Panc1 (cell line): ENCODE results near the gene MAOB.

ENCODE experiments used
- POLR2AphosphoS5 ChIP-seq: IDR thresholded peaks from 2 replicates; pipeline ENCODE4 v1.6.1; 2012; ENCODE audit warnings: mild to moderate bottlenecking, low read depth, low read length, moderate library complexity
- SIN3A ChIP-seq: IDR thresholded peaks from 2 replicates; pipeline ENCODE4 v1.6.1; 2012; ENCODE audit warnings: low read depth, mild to moderate bottlenecking, low read length, moderate library complexity, borderline replicate concordance; ENCODE audit not compliant: insufficient read depth
- TCF7L2 ChIP-seq: IDR thresholded peaks from 2 replicates; pipeline ENCODE4 v1.6.1; 2011; ENCODE audit warnings: mild to moderate bottlenecking, low read depth, low read length, inconsistent platforms
- TF ChIP-seq, protein P1 (sequence below): fragments of 450-650 bp; IDR thresholded peaks from 2 replicates; pipeline ENCODE4 v1.5.1; 2017; ENCODE audit warnings: mild to moderate bottlenecking
- TF ChIP-seq, protein P2 (sequence below), 2 experiments: IDR thresholded peaks; 2 replicates each; pipeline ENCODE4 v1.6.1; 2011 to 2012; ENCODE audit warnings: low read depth in 2 of 2, control low read depth in 1 of 2, low read length in 1 of 2, mild to moderate bottlenecking in 1 of 2, moderate library complexity in 1 of 2; ENCODE audit not compliant: insufficient read depth in 1 of 2

DNA sequence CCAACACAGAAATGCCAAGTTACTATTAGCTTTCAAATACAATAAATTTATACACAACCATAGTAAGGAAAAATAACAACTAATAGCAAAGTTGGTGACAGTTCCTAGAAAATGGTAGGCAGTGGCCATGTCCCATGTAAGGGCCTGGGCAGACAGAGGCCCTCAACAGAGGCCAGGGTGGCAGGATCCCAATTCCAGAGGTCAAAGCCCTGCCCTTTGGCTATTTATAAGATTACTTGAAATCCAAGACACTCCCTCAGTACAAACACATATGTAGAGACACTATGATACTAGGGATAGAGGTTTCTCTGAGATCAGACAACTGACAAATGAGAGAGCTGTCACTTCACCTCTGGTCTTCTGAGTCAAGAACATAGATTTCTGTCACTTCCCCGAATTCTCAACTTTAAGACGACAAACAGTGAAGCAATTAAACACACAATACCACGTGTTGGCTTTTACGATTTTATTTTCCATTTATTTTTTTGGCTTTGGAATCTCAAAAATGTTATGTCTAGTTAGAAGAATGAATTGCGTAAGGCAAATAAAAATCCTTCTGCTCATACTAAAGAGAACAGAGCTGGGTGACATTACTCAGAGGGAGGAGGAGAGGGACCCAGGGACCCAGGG lies 16.3 kb upstream of the MAOB start:
- TF ChIP-seq, protein P1, sequence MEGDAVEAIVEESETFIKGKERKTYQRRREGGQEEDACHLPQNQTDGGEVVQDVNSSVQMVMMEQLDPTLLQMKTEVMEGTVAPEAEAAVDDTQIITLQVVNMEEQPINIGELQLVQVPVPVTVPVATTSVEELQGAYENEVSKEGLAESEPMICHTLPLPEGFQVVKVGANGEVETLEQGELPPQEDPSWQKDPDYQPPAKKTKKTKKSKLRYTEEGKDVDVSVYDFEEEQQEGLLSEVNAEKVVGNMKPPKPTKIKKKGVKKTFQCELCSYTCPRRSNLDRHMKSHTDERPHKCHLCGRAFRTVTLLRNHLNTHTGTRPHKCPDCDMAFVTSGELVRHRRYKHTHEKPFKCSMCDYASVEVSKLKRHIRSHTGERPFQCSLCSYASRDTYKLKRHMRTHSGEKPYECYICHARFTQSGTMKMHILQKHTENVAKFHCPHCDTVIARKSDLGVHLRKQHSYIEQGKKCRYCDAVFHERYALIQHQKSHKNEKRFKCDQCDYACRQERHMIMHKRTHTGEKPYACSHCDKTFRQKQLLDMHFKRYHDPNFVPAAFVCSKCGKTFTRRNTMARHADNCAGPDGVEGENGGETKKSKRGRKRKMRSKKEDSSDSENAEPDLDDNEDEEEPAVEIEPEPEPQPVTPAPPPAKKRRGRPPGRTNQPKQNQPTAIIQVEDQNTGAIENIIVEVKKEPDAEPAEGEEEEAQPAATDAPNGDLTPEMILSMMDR = no peak
- TF ChIP-seq SIN3A = no peak
- TF ChIP-seq POLR2AphosphoS5 = no peak
- no peak for TF ChIP-seq TCF7L2
- TF ChIP-seq, protein P2, sequence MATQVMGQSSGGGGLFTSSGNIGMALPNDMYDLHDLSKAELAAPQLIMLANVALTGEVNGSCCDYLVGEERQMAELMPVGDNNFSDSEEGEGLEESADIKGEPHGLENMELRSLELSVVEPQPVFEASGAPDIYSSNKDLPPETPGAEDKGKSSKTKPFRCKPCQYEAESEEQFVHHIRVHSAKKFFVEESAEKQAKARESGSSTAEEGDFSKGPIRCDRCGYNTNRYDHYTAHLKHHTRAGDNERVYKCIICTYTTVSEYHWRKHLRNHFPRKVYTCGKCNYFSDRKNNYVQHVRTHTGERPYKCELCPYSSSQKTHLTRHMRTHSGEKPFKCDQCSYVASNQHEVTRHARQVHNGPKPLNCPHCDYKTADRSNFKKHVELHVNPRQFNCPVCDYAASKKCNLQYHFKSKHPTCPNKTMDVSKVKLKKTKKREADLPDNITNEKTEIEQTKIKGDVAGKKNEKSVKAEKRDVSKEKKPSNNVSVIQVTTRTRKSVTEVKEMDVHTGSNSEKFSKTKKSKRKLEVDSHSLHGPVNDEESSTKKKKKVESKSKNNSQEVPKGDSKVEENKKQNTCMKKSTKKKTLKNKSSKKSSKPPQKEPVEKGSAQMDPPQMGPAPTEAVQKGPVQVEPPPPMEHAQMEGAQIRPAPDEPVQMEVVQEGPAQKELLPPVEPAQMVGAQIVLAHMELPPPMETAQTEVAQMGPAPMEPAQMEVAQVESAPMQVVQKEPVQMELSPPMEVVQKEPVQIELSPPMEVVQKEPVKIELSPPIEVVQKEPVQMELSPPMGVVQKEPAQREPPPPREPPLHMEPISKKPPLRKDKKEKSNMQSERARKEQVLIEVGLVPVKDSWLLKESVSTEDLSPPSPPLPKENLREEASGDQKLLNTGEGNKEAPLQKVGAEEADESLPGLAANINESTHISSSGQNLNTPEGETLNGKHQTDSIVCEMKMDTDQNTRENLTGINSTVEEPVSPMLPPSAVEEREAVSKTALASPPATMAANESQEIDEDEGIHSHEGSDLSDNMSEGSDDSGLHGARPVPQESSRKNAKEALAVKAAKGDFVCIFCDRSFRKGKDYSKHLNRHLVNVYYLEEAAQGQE (IDR thresholded peaks at IDR 0.05; ENCODE audit: insufficient read depth in 1 of 2, low read depth in 2 of 2, low read length in 1 of 2) = no peak
